Measurements from ENCODE around the gene LPP. TPM values are rescaled to one million over a fixed set of nuclear protein-coding genes. Genes with fewer than 3 reads are reported as not detected.
A peak's percentile ranks its signal among the peaks of the same experiment; 100 is the strongest.

Gene LPP
- total and polyA plus RNA-seq, 10 of the 15 experiments (the other 5 are each of a cell fraction or from before 2014, with no cell fraction given): under 0.01 to 0.62 (median 0.03) TPM

GRCh38 chr3:188196232-188196990 is 42.5 kb downstream of the LPP start (continued):
- TF ChIP-seq USF2 (IDR thresholded peaks at IDR 0.05; ENCODE audit: borderline replicate concordance, low read depth, low read length): no peak
- no peak for TF ChIP-seq CUX1 (IDR thresholded peaks at IDR 0.05; ENCODE audit: insufficient replicate concordance, low read depth, low read length)

- Histone ChIP-seq H3K27ac (ENCODE audit: control insufficient read depth, insufficient read depth) (no peak overlapping the region), H3K9me3 (replicated peaks; ENCODE audit: control insufficient read depth, insufficient read depth, low read length) (no peaks in the 10 kb centered on the region), H3K79me2 (ENCODE audit: control insufficient read depth, insufficient read depth, low read length) (no peaks in the 10 kb centered on the region), H2AFZ (ENCODE audit: control insufficient read depth, low read depth, low read length) (no peak overlapping the region), H3K4me1 (ENCODE audit: control insufficient read depth, insufficient read depth, low read length) (no peaks in the 10 kb centered on the region), H3K36me3 (ENCODE audit: control insufficient read depth in 2 of 2, insufficient read depth in 2 of 2, low read length in 1 of 2) (no peaks in the 10 kb centered on the region), H3K27me3 (replicated peaks in 1 of 2; ENCODE audit: control insufficient read depth in 2 of 2, insufficient read depth in 2 of 2, low read length in 1 of 2) (no peaks in the 10 kb centered on the region), H3K4me3 (no peak overlapping the region), H4K20me1 (ENCODE audit: control insufficient read depth, insufficient read depth) (no peaks in the 10 kb centered on the region), H3K4me2 (ENCODE audit: control insufficient read depth, insufficient read depth) (no peak overlapping the region), H3K9ac (ENCODE audit: control insufficient read depth, insufficient read depth, low read length) (no peak overlapping the region)
- no peak for FAIRE-seq
- intact Hi-C loops (cut with micrococcal nuclease; ENCODE audit: unreplicated experiment) (no loop called here), in situ Hi-C loops (cut with MboI) (no loop called here)
- 0 out of 2 replicates have a peak, but pooled peaks have one; percentile 15 for TF ChIP-seq JUNB (IDR thresholded peaks at IDR 0.05)
- TF ChIP-seq BCL3 (IDR thresholded peaks at IDR 0.05; ENCODE audit: borderline replicate concordance, insufficient read depth, low read depth, low read length, poor library complexity, severe bottlenecking): no peak
- ChIA-PET SMC1A (ENCODE audit: uncharacterized antibody, unreplicated experiment) (no interaction called here), RAD21 (ENCODE audit: unreplicated experiment) (no interaction called here), CTCF (no interaction called here), POLR2A (no interaction called here)
- WGBS (ENCODE audit: insufficient coverage, insufficient replicate concordance, low lambda C conversion rate, missing lambda C conversion rate): 0% methylated on average over 8 of the region's 8 CpGs
- ATAC-seq: peak; percentile 46
- BruUV-seq (replicated peaks): no TSS peak
- DNase-seq (ENCODE audit: low read depth, low spot score): no peak
Observed at GRCh38 chr3:188197388-188197847, 43.5 kb downstream of the LPP start.

All from GM12878 (cell line).